ENCODE measurements around the gene OSBPL7.

DNA sequence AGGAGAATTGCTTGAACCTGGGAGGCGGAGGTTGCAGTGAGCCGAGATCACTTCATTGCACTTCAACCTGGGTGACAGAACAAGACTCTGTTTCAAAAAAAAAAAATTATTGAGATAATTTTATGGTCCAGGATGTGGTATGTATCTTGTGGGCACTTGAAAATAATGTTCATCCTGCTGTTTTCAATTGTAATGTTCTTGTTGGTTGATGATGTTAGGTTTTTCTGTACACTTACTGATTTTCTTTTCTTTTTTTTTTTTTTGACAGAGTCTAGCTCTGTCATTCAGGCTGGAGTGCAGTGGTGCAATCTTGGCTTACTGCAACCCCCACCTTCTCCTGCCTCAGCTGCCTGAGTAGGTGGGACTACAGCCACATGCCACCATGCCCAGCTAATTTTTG, 58.9 kb downstream of the OSBPL7 start:
- TF ChIP-seq JUND (IDR thresholded peaks at IDR 0.05) (no peak), CTCF (IDR thresholded peaks at IDR 0.05 in 2 of 3, conservative IDR thresholded peaks at IDR 0.05 in 1 of 3; ENCODE audit: borderline replicate concordance in 1 of 3, insufficient read depth in 1 of 3, low read depth in 2 of 3, low read length in 2 of 3) (no peak), POLR2A (IDR thresholded peaks at IDR 0.05; ENCODE audit: borderline replicate concordance, extremely low read depth, insufficient read depth, insufficient read length) (no peak), YY1 (IDR thresholded peaks at IDR 0.05; ENCODE audit: extremely low read depth, insufficient replicate concordance, low read depth, low read length) (no peak), POLR2AphosphoS5 (IDR thresholded peaks at IDR 0.05; ENCODE audit: low read depth, low read length) (no peak)

Data from HCT116 (cell line).